CD4-positive, CD25-positive, alpha-beta regulatory T cell (primary cell): Measurements from ENCODE around the gene NECAB2. TPM values are rescaled to one million over a fixed set of nuclear protein-coding genes. Genes with fewer than 3 reads are reported as not detected.

Experiments used
- ATAC-seq, 2 donors: fragments of 150-1000 bp; cut with Tn5 transposase; one replicate each; pipeline ENCODE4 v1.10.0; 2021; ENCODE audit warnings: low read depth in 2 of 2, moderate number of reproducible peaks in 2 of 2, moderate library complexity in 1 of 2
- DNase-seq, 3 donors: peaks; one replicate each; pipeline versions ENCODE4 v3.0.0 to v3.0.0-alpha.2; 2012 to 2022; ENCODE audit warnings: mixed read lengths in 1 of 3
- H3K27ac ChIP-seq: one replicate; pipeline ENCODE4 v1.7.0; 2013; ENCODE audit warnings: mild to moderate bottlenecking, low read length; ENCODE audit not compliant: insufficient read depth, poor library complexity, severe bottlenecking
- H3K27me3 ChIP-seq: one replicate; pipeline ENCODE4 v1.7.0; 2013; ENCODE audit warnings: low read length; ENCODE audit not compliant: control insufficient read depth, insufficient read depth
- H3K36me3 ChIP-seq: one replicate; pipeline ENCODE4 v1.7.0; 2013; ENCODE audit warnings: mild to moderate bottlenecking, low read length, moderate library complexity; ENCODE audit not compliant: control insufficient read depth, insufficient read depth
- H3K4me1 ChIP-seq: 2 replicates; pipeline ENCODE4 v1.7.0; 2013; ENCODE audit warnings: mild to moderate bottlenecking, low read length; ENCODE audit not compliant: insufficient read depth, control insufficient read depth, poor library complexity, severe bottlenecking
- H3K4me3 ChIP-seq: one replicate; pipeline ENCODE4 v1.7.0; 2013; ENCODE audit warnings: low read depth, mild to moderate bottlenecking, low read length, moderate library complexity
- H3K9me3 ChIP-seq, 2 experiments: 1 replicate in 1 of 2; 2 replicates in 1 of 2; pipeline ENCODE4 v1.7.0; 2013; ENCODE audit warnings: low read length in 2 of 2, mild to moderate bottlenecking in 1 of 2, moderate library complexity in 1 of 2; ENCODE audit not compliant: control insufficient read depth in 2 of 2
- H3K27ac Mint-ChIP-seq, 3 donors: one replicate each; pipeline ENCODE4 v1.8.0; 2020 to 2022; ENCODE audit warnings: mild to moderate bottlenecking in 3 of 3, mixed read lengths in 3 of 3, moderate library complexity in 2 of 3
- H3K27me3 Mint-ChIP-seq: one replicate; pipeline ENCODE4 v1.8.0; 2022; ENCODE audit warnings: mild to moderate bottlenecking, mixed read lengths
- H3K36me3 Mint-ChIP-seq: one replicate; pipeline ENCODE4 v1.8.0; 2020; ENCODE audit warnings: mixed read lengths
- H3K4me1 Mint-ChIP-seq, 4 donors: one replicate each; pipeline ENCODE4 v1.8.0; 2020 to 2022; ENCODE audit warnings: mixed read lengths in 4 of 4, mild to moderate bottlenecking in 1 of 4
- H3K4me3 Mint-ChIP-seq, 4 donors: one replicate each; pipeline ENCODE4 v1.8.0; 2020 to 2022; ENCODE audit warnings: mild to moderate bottlenecking in 4 of 4, mixed read lengths in 4 of 4, moderate library complexity in 3 of 4
- H3K9me3 Mint-ChIP-seq, 7 donors: one replicate each; pipeline ENCODE4 v1.8.0; 2020 to 2022; ENCODE audit warnings: mixed read lengths in 7 of 7, mild to moderate bottlenecking in 3 of 7, moderate library complexity in 2 of 7
- polyA plus RNA-seq, 4 donors: library from polyadenylated mRNA; unstranded; fragments of 300-500 nt; fragmentation: Illumina TruSeq; gene quantifications; one replicate each; pipeline ENCODE4 v1.2.3, GENCODE V29; 2021
- total RNA-seq: library from RNA; stranded (reverse); gene quantifications from one replicate; pipeline ENCODE4 v1.2.3, GENCODE V29; 2022

NECAB2 gene
- total and polyA plus RNA-seq, 5 donors from 2014 or later = not detected

DNA sequence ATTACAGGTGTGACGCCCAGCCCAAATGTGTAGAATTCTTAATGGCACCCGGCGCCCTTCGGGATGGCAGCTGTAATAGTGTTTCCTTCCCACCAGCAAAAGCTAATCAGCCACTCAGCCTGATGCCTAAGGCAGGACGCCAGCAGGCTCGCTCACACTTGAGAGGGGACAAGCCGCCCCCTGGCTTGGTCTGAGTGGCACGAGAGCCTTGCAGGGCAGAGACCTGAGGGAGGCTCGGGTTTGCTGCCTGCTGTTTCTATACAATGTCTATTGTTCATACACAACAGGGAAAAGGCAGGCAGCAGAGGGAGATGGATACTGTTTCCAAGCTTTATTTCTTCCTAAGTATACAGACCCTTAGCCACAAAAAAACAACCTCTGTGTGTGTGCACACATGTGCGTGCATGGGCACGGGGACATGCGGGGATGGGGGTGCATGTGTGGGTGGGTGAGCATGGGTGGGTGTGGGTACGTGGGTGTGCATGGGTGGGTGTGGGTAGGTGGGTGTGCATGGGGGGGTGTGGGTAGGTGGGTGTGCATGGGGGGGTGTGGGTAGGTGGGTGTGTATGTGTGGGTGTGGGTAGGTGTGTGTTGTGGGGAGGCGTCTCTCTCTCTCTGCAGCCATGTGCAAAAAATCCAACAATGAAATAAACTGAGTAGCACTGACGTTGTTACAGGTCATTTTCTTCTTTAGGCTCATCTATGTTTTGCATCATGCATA is 64.6 kb downstream of the NECAB2 start:
- Mint-ChIP-seq H3K27ac (no peak overlapping the region), H3K36me3 (no peaks in the 10 kb centered on the region), H3K9me3 (peaks cover 0 to 7% (median 0%) of the 10 kb centered on the region in 7 donors), H3K27me3 (peaks cover 25% of the 10 kb centered on the region), H3K4me1 (peaks cover 0 to 7% (median 5%) of the 10 kb centered on the region in 4 donors), H3K4me3 (no peak overlapping the region)
- DNase-seq (no peak), ATAC-seq (no peak)
- H3K36me3 ChIP-seq = no peaks in the 10 kb centered on the region
- no peak overlapping the region for H3K27ac ChIP-seq
- no peak overlapping the region for H3K4me3 ChIP-seq
- H3K9me3 ChIP-seq = no peaks in the 10 kb centered on the region
- no peaks in the 10 kb centered on the region for H3K27me3 ChIP-seq
- H3K4me1 ChIP-seq = no peaks in the 10 kb centered on the region

- no peaks in the 10 kb centered on the region for H3K36me3 ChIP-seq
- Mint-ChIP-seq H3K27me3 (peaks cover 24% of the 10 kb centered on the region), H3K36me3 (no peaks in the 10 kb centered on the region), H3K27ac (no peak overlapping the region), H3K4me1 (peaks cover 0 to 7% (median 5%) of the 10 kb centered on the region in 4 donors), H3K4me3 (no peak overlapping the region), H3K9me3 (peaks cover 0 to 7% (median 0%) of the 10 kb centered on the region in 7 donors)
- no peaks in the 10 kb centered on the region for H3K4me1 ChIP-seq
- H3K27me3 ChIP-seq = no peaks in the 10 kb centered on the region
- no peak overlapping the region for H3K4me3 ChIP-seq
- no peak overlapping the region for H3K27ac ChIP-seq
- ATAC-seq (no peak), DNase-seq (no peak)
- H3K9me3 ChIP-seq = no peaks in the 10 kb centered on the region
Measured at GRCh38 chr16:84033251-84034195, 65.5 kb downstream of the NECAB2 start.

DNA sequence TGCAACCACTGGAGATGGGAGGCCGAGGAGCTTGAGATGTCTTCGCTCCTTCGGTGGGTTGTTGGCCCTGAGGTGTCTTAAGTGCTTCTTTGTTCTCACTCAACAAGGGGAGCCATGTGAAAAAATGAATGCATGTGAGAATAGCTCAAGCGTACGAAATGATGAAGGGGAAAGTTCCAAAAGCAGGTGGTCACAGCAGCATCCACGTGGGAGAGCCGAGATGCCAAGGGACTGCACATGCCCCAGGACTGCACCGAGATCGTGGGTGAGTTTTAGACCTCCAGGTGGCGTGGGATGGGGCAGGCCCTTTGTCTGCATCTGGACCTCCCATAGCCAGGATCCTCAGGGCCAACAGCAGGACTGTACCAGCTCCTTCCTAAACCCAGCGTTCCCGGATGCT is 66.5 kb downstream of the NECAB2 start:
- Histone ChIP-seq H3K36me3 (no peaks in the 10 kb centered on the region), H3K9me3 (no peaks in the 10 kb centered on the region), H3K27me3 (no peaks in the 10 kb centered on the region), H3K4me3 (no peak overlapping the region), H3K27ac (no peak overlapping the region), H3K4me1 (no peaks in the 10 kb centered on the region)
- Mint-ChIP-seq H3K4me1 (peaks cover 0 to 5% (median 3%) of the 10 kb centered on the region in 4 donors), H3K27me3 (peaks cover 26% of the 10 kb centered on the region), H3K36me3 (no peaks in the 10 kb centered on the region), H3K4me3 (no peak overlapping the region), H3K9me3 (peaks cover 0 to 7% (median 0%) of the 10 kb centered on the region in 7 donors), H3K27ac (no peak overlapping the region)
- DNase-seq (no peak), ATAC-seq (no peak)

GRCh38 chr16:84036131-84036530 is 68.1 kb downstream of the NECAB2 start:
- Histone ChIP-seq H3K9me3 (no peaks in the 10 kb centered on the region), H3K4me1 (no peaks in the 10 kb centered on the region), H3K27ac (no peak overlapping the region), H3K4me3 (no peak overlapping the region), H3K27me3 (no peaks in the 10 kb centered on the region), H3K36me3 (no peaks in the 10 kb centered on the region)
- peaks cover 24% of the 10 kb centered on the region for H3K27me3 Mint-ChIP-seq
- peaks cover 0 to 7% (median 0%) of the 10 kb centered on the region in 7 donors for H3K9me3 Mint-ChIP-seq
- peaks cover 0 to 2% (median 0%) of the 10 kb centered on the region in 4 donors for H3K4me1 Mint-ChIP-seq
- no peak overlapping the region for H3K4me3 Mint-ChIP-seq
- ATAC-seq (no peak), DNase-seq (no peak)
- no peaks in the 10 kb centered on the region for H3K36me3 Mint-ChIP-seq
- H3K27ac Mint-ChIP-seq = no peak overlapping the region

DNA sequence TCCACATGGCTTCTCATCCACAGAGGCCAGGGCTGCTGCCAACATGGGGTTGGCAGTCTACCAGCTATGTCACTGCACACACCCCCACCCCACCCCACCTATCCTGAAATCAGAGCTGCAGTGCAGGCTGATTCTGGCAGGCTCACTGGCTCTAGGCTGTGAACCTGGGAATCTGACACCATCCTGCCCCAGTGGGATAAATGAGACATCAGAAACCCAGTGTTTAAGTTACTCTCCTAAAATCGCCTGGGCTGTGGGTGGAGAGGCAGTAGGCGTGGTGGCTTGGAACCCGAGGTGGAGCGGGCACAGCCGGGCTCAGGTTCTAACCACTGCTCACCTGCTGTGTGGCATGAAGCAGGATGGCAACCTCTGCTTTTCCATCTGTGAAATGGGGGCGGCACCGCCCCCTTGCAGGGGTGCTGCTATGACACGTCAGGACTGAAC is 69.0 kb downstream of the NECAB2 start:
- no peaks in the 10 kb centered on the region for H3K4me1 Mint-ChIP-seq
- no peak overlapping the region for H3K4me3 Mint-ChIP-seq
- H3K36me3 Mint-ChIP-seq = no peaks in the 10 kb centered on the region
- H3K9me3 Mint-ChIP-seq = peaks cover 0 to 7% (median 0%) of the 10 kb centered on the region in 7 donors
- H3K4me3 ChIP-seq = no peak overlapping the region
- H3K9me3 ChIP-seq = no peaks in the 10 kb centered on the region
- peaks cover 19% of the 10 kb centered on the region for H3K27me3 Mint-ChIP-seq
- ATAC-seq (no peak), DNase-seq (no peak)
- no peaks in the 10 kb centered on the region for H3K4me1 ChIP-seq
- no peak overlapping the region for H3K27ac Mint-ChIP-seq
- H3K36me3 ChIP-seq = no peaks in the 10 kb centered on the region
- no peak overlapping the region for H3K27ac ChIP-seq
- no peaks in the 10 kb centered on the region for H3K27me3 ChIP-seq

DNA sequence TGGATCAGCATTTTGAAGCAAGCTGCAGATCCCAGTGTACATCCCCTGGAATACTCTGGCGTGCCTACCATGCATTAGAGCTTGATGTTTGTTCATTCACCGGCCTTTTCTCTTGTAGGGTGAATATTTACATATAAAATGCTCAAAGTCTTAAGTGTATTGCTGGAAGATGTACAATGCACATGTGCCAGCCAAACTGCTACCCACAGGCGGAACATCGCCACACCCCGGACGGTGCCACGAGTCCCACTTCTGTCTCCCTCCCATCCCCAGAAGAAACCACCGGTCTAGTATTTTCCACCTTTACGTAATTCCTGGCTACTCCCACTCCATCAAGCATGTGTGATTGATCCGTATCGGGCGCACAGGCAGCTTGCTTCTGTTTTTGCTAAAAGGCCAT is 70.4 kb downstream of the NECAB2 start:
- ATAC-seq = no peak
- Histone ChIP-seq H3K27me3 (no peaks in the 10 kb centered on the region), H3K4me1 (no peaks in the 10 kb centered on the region), H3K4me3 (no peak overlapping the region), H3K36me3 (no peaks in the 10 kb centered on the region), H3K27ac (no peak overlapping the region), H3K9me3 (no peaks in the 10 kb centered on the region)
- Mint-ChIP-seq H3K27me3 (peaks cover 22% of the 10 kb centered on the region), H3K4me3 (no peak overlapping the region), H3K9me3 (peaks cover 0 to 7% (median 0%) of the 10 kb centered on the region in 7 donors), H3K36me3 (no peaks in the 10 kb centered on the region), H3K27ac (no peak overlapping the region), H3K4me1 (peaks cover 0 to 2% (median 0%) of the 10 kb centered on the region in 4 donors)
- DNase-seq = no peak

GRCh38 chr16:84039696-84040095 is 71.7 kb downstream of the NECAB2 start:
- Mint-ChIP-seq H3K4me1 (peaks cover 0 to 4% (median 2%) of the 10 kb centered on the region in 4 donors), H3K36me3 (no peaks in the 10 kb centered on the region), H3K9me3 (peaks cover 0 to 7% (median 0%) of the 10 kb centered on the region in 7 donors), H3K27ac (no peak overlapping the region), H3K4me3 (no peak overlapping the region), H3K27me3 (peaks cover 33% of the 10 kb centered on the region)
- Histone ChIP-seq H3K36me3 (no peaks in the 10 kb centered on the region), H3K4me3 (no peak overlapping the region), H3K27ac (no peak overlapping the region), H3K27me3 (no peaks in the 10 kb centered on the region), H3K9me3 (no peaks in the 10 kb centered on the region), H3K4me1 (no peaks in the 10 kb centered on the region)
- DNase-seq (no peak), ATAC-seq (no peak)
